H1 (cell line): Measurements from ENCODE around the gene DSE. TPM values are rescaled to one million over a fixed set of nuclear protein-coding genes. Genes with fewer than 3 reads are reported as not detected.

Experiments used
- CTCF ChIA-PET: fragments of 300-600 bp; sonication (Branson Sonifier 250); formaldehyde crosslinking; loops from one replicate; lab custom pipeline; 2021; ENCODE audit not compliant: partially characterized antibody; lab: Charles Lee
- POLR2A ChIA-PET: fragments of 300-600 bp; sonication (Branson Sonifier 250); formaldehyde crosslinking; loops from one replicate; lab custom pipeline; 2021; ENCODE audit warnings: inconsistent platforms; ENCODE audit not compliant: partially characterized antibody; lab: Charles Lee
- DNase-seq, 2 experiments: peaks; one replicate each; pipeline versions ENCODE4 v3.0.0 to v3.0.0-alpha.2; 2010 to 2022; ENCODE audit warnings: low spot score in 2 of 2, low read depth in 1 of 2, mixed read lengths in 1 of 2
- FAIRE-seq: peaks from 2 replicates; lab custom pipeline; 2011; peaks lifted over from hg19 to GRCh38; lab: Jason Lieb, UNC
- H2AFZ ChIP-seq: 2 replicates; pipeline ENCODE4 v1.8.1; 2012; ENCODE audit warnings: low read length, inconsistent platforms
- H2AK5ac ChIP-seq: 2 replicates; pipeline ENCODE4 v1.6.1; 2013; ENCODE audit warnings: low read depth, low read length
- H2BK120ac ChIP-seq: replicated peaks from 2 replicates; pipeline ENCODE3; 2013; ENCODE audit warnings: low read depth, low read length, inconsistent platforms
- H2BK12ac ChIP-seq: 2 replicates; pipeline ENCODE4 v1.6.1; 2013; ENCODE audit warnings: low read depth, low read length
- H2BK15ac ChIP-seq: 2 replicates; pipeline ENCODE4 v1.6.1; 2013; ENCODE audit warnings: low read length
- H2BK20ac ChIP-seq: 2 replicates; pipeline ENCODE4 v1.6.1; 2013; ENCODE audit warnings: low read length
- H2BK5ac ChIP-seq: 2 replicates; pipeline ENCODE4 v1.6.1; 2013; ENCODE audit warnings: low read depth, low read length
- H3K14ac ChIP-seq: 2 replicates; pipeline ENCODE4 v1.6.1; 2013; ENCODE audit warnings: inconsistent platforms; ENCODE audit not compliant: insufficient read length
- H3K18ac ChIP-seq: 2 replicates; pipeline ENCODE4 v1.6.1; 2013; ENCODE audit warnings: low read length; ENCODE audit errors: extremely low read depth
- H3K23ac ChIP-seq: 2 replicates; pipeline ENCODE4 v1.6.1; 2013; ENCODE audit warnings: inconsistent platforms; ENCODE audit not compliant: insufficient read length
- H3K23me2 ChIP-seq: 2 replicates; pipeline ENCODE4 v1.6.1; 2013; ENCODE audit warnings: low read depth, low read length
- H3K27ac ChIP-seq: 2 replicates; pipeline ENCODE4 v1.6.1; 2011; ENCODE audit warnings: low read depth, low read length, inconsistent platforms
- H3K27me3 ChIP-seq, 4 experiments: replicated peaks in 1 of 4; 1 replicate in 1 of 4; 2 replicates in 3 of 4; pipeline versions ENCODE4 v1.6.1 to v1.8.1; 2011 to 2013; ENCODE audit warnings: low read length in 3 of 4, mild to moderate bottlenecking in 3 of 4, inconsistent platforms in 2 of 4, mixed read lengths in 2 of 4, moderate library complexity in 1 of 4; ENCODE audit not compliant: control insufficient read depth in 3 of 4, insufficient read depth in 3 of 4; ENCODE audit errors: extremely low read depth in 1 of 4
- H3K36me3 ChIP-seq, 4 experiments: 2 replicates each; pipeline versions ENCODE4 v1.6.1 to v1.8.1; 2011 to 2013; ENCODE audit warnings: mild to moderate bottlenecking in 4 of 4, low read length in 3 of 4, moderate library complexity in 2 of 4, control low read depth in 1 of 4, inconsistent platforms in 1 of 4; ENCODE audit not compliant: insufficient read depth in 4 of 4, control insufficient read depth in 2 of 4
- H3K4ac ChIP-seq: replicated peaks from 2 replicates; pipeline ENCODE3; 2013; ENCODE audit warnings: low read length, low read depth, mixed read lengths, inconsistent platforms; ENCODE audit not compliant: insufficient read length
- H3K4me1 ChIP-seq, 4 experiments: replicated peaks in 1 of 4; 1 replicate in 1 of 4; 2 replicates in 3 of 4; pipeline versions ENCODE4 v1.6.1 to v1.8.1; 2011 to 2013; ENCODE audit warnings: low read length in 3 of 4, inconsistent platforms in 2 of 4, mixed read lengths in 1 of 4; ENCODE audit not compliant: insufficient read depth in 4 of 4, control insufficient read depth in 3 of 4
- H3K4me2 ChIP-seq, 2 experiments: 2 replicates each; pipeline versions ENCODE4 v1.6.1 to v1.8.1; 2011 to 2013; ENCODE audit warnings: low read depth in 2 of 2, low read length in 2 of 2, control low read depth in 1 of 2, inconsistent platforms in 1 of 2, mild to moderate bottlenecking in 1 of 2; ENCODE audit not compliant: insufficient read depth in 1 of 2
- H3K4me3 ChIP-seq, 4 experiments: fragments of 200-600, 300-600 bp in 1 of 4; sonication (generic), shearing (Covaris generic), sonication (Bioruptor Twin) in 1 of 4; 2 replicates each; pipeline versions ENCODE4 v1.5.1 to v1.8.1; 2011 to 2016; ENCODE audit warnings: low read length in 4 of 4, low read depth in 3 of 4, control low read depth in 2 of 4, inconsistent platforms in 2 of 4, mild to moderate bottlenecking in 2 of 4, mixed read lengths in 1 of 4, moderate library complexity in 1 of 4; ENCODE audit not compliant: insufficient read depth in 2 of 4; ENCODE audit errors: extremely low read depth in 1 of 4
- H3K56ac ChIP-seq: replicated peaks from 2 replicates; pipeline ENCODE3; 2013; ENCODE audit warnings: low read depth, mild to moderate bottlenecking, mixed read lengths, low read length, inconsistent platforms; ENCODE audit not compliant: insufficient read length
- H3K79me1 ChIP-seq: 2 replicates; pipeline ENCODE4 v1.6.1; 2013; ENCODE audit warnings: low read depth, low read length, control low read depth
- H3K79me2 ChIP-seq, 2 experiments: 2 replicates each; pipeline versions ENCODE4 v1.6.1 to v1.8.1; 2012 to 2013; ENCODE audit warnings: low read length in 2 of 2, mild to moderate bottlenecking in 2 of 2, inconsistent platforms in 1 of 2; ENCODE audit not compliant: insufficient read depth in 2 of 2, control insufficient read depth in 1 of 2
- H3K9ac ChIP-seq, 4 experiments: replicated peaks in 1 of 4; 1 replicate in 1 of 4; 2 replicates in 3 of 4; pipeline versions ENCODE4 v1.6.1 to v1.8.1; 2011 to 2013; ENCODE audit warnings: low read depth in 3 of 4, low read length in 3 of 4, control low read depth in 2 of 4, mild to moderate bottlenecking in 2 of 4, moderate library complexity in 2 of 4, inconsistent platforms in 1 of 4; ENCODE audit errors: extremely low read depth in 1 of 4
- H3K9me3 ChIP-seq, 2 experiments: 2 replicates each; pipeline versions ENCODE4 v1.6.1 to v1.8.1; 2012 to 2013; ENCODE audit warnings: mild to moderate bottlenecking in 2 of 2, moderate library complexity in 2 of 2, control low read depth in 1 of 2, inconsistent platforms in 1 of 2, low read depth in 1 of 2, low read length in 1 of 2, mixed read lengths in 1 of 2; ENCODE audit not compliant: insufficient read depth in 2 of 2
- H4K20me1 ChIP-seq, 2 experiments: replicated peaks in 1 of 2; 2 replicates each; pipeline versions ENCODE3 to v1.8.1; 2011 to 2013; ENCODE audit warnings: inconsistent platforms in 2 of 2, low read length in 2 of 2, mild to moderate bottlenecking in 1 of 2; ENCODE audit not compliant: insufficient read depth in 2 of 2, control insufficient read depth in 1 of 2
- H4K5ac ChIP-seq: 2 replicates; pipeline ENCODE4 v1.6.1; 2013; ENCODE audit warnings: low read length, low read depth, mixed read lengths, inconsistent platforms; ENCODE audit not compliant: insufficient read length
- H4K8ac ChIP-seq: 2 replicates; pipeline ENCODE4 v1.8.0; 2013; ENCODE audit warnings: mild to moderate bottlenecking, moderate library complexity, low read length, inconsistent platforms; ENCODE audit not compliant: insufficient read depth; ENCODE audit errors: extremely low read depth
- H4K91ac ChIP-seq: replicated peaks from 2 replicates; pipeline ENCODE3; 2013; ENCODE audit warnings: low read length, mixed read lengths, inconsistent platforms; ENCODE audit not compliant: insufficient read length
- CEBPB ChIP-seq: IDR thresholded peaks from 2 replicates; pipeline ENCODE4 v1.6.1; 2012; ENCODE audit warnings: low read depth, low read length
- HDAC2 ChIP-seq, 2 experiments: fragments of 300-600 bp in 1 of 2; sonication (generic) in 1 of 2; IDR thresholded peaks; 2 replicates each; pipeline ENCODE4 v1.6.1; 2011 to 2012; ENCODE audit warnings: low read depth in 2 of 2, low read length in 2 of 2, mild to moderate bottlenecking in 2 of 2, moderate library complexity in 2 of 2, borderline replicate concordance in 1 of 2, inconsistent platforms in 1 of 2
- JUN ChIP-seq: IDR thresholded peaks from 2 replicates; pipeline ENCODE4 v1.6.1; 2011; ENCODE audit warnings: low read depth, mild to moderate bottlenecking, improper control_type of control experiment, low read length
- POLR2A ChIP-seq, 2 experiments: IDR thresholded peaks; 1 replicate in 1 of 2; 2 replicates in 1 of 2; pipeline ENCODE4 v1.6.1; 2011; ENCODE audit warnings: low read depth in 2 of 2, low read length in 2 of 2, mild to moderate bottlenecking in 2 of 2; ENCODE audit errors: control extremely low read depth in 1 of 2
- POU5F1 ChIP-seq: IDR thresholded peaks from 2 replicates; pipeline ENCODE4 v1.6.1; 2011; ENCODE audit warnings: low read depth, mild to moderate bottlenecking, low read length, moderate library complexity
- SIN3A ChIP-seq, 2 experiments: IDR thresholded peaks in 1 of 2; conservative IDR thresholded peaks in 1 of 2; 2 replicates each; pipeline ENCODE4 v1.6.1; 2011 to 2012; ENCODE audit warnings: low read length in 2 of 2, improper control_type of control experiment in 1 of 2, low read depth in 1 of 2, mild to moderate bottlenecking in 1 of 2
- SRF ChIP-seq: IDR thresholded peaks from 2 replicates; pipeline ENCODE4 v1.6.1; 2011; ENCODE audit warnings: mild to moderate bottlenecking, low read depth, low read length, moderate library complexity
- TBP ChIP-seq: IDR thresholded peaks from 2 replicates; pipeline ENCODE4 v1.6.1; 2011; ENCODE audit warnings: low read depth, low read length, improper control_type of control experiment
- WGBS, 2 experiments: shearing (Covaris generic) in 1 of 2; methylation state at CpG; one replicate each; pipeline versions ENCODE4 v1.1.6 to v1.1.7; 2013 to 2015; ENCODE audit warnings: low lambda C conversion rate in 2 of 2, mixed read lengths in 2 of 2, inconsistent platforms in 1 of 2, low coverage in 1 of 2, missing lambda C conversion rate in 1 of 2; ENCODE audit not compliant: insufficient replicate concordance in 2 of 2, insufficient coverage in 1 of 2, insufficient read length in 1 of 2; ENCODE audit errors: extremely low coverage in 1 of 2, missing lambda C conversion rate in 1 of 2; 5-methylcytosine and 5-hydroxymethylcytosine counted together
- polyA plus RNA-seq, 7 experiments: library from polyadenylated mRNA; depleted of rRNA in 3 of 7; stranded (reverse) in 5 of 7; unstranded in 2 of 7; fragments of >200 nt in 5 of 7; fragments of 200-250 nt in 2 of 7; gene quantifications; 1 replicate in 5 of 7; 2 replicates in 1 of 7; 4 replicates in 1 of 7; pipeline versions ENCODE4 v1.2.1 to v1.2.3, GENCODE V29; 2011 to 2013; ENCODE audit warnings: missing spikeins in 2 of 7, mixed read lengths in 2 of 7
- total RNA-seq: library from RNA; stranded (reverse); fragmentation: NEBNext Ultra II Directional; extraction: Animal tissue kit (Norgen Biotek cat#: 25700); gene quantifications from 2 replicates; pipeline ENCODE4 v1.2.1, GENCODE V29; 2021
- TF ChIP-seq, protein P1 (sequence below): IDR thresholded peaks from 2 replicates; pipeline ENCODE4 v1.6.1; 2011; ENCODE audit warnings: low read length, improper control_type of control experiment
- TF ChIP-seq, protein P2 (sequence below), 3 experiments: IDR thresholded peaks; 1 replicate in 2 of 3; 2 replicates in 1 of 3; pipeline versions ENCODE4 v1.5.1 to v1.6.1; 2011; ENCODE audit warnings: low read length in 3 of 3, mild to moderate bottlenecking in 3 of 3, inconsistent platforms in 2 of 3, low read depth in 1 of 3, moderate library complexity in 1 of 3; ENCODE audit not compliant: insufficient read depth in 1 of 3; ENCODE audit errors: control extremely low read depth in 1 of 3

Gene DSE
- total and polyA plus RNA-seq, 2 of the 8 experiments (the other 6 are each of a cell fraction or from before 2014, with no cell fraction given), result 32.5 to 94.4 TPM

DNA sequence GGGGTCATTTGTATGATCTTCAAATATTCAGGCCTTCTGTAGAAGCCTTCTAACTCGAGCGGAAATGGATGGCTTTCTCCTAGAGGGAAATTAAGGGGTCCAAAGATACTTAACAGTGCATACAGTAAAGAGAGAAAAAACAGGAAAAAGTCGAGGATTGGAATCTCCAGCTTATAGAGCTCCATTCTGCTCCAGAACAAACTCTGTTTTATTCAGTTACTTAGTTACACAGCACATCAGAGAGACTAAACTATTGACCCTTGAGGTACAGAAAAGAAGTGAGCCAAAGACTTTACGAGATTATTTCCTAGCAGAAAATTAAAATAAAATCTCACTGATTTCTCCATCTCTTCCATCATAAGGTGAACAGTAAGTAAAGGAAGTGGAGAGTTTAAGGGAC is 43.8 kb upstream of the DSE start:
- WGBS, 2 experiments, result 76% methylated on average over 4 of the region's 4 CpGs; no CpG with 5 or more reads in 1 of the 2 experiments
- Histone ChIP-seq H3K79me1 (no peaks in the 10 kb centered on the region), H2BK120ac (peak overlapping the region; percentile 38), H3K14ac (no peak overlapping the region), H4K5ac (peak overlapping the region; percentile 4), H2BK15ac (no peak overlapping the region), H3K4me1 (peaks cover 3 to 32% (median 26%) of the 10 kb centered on the region in 4 experiments; a peak in 6 of 7 replicates), H3K36me3 (no peaks in the 10 kb centered on the region), H2BK12ac (no peak overlapping the region), H2AFZ (no peak overlapping the region), H3K79me2 (no peaks in the 10 kb centered on the region), H4K91ac (peak overlapping the region; percentile 34), H3K4ac (peak overlapping the region; percentile 65), H4K8ac (no peak overlapping the region), H3K18ac (no peak overlapping the region), H2BK20ac (peak overlapping the region; percentile 75; the same call in 1 of the 2 replicates), H3K9ac (no peak overlapping the region), H4K20me1 (no peaks in the 10 kb centered on the region), H3K27me3 (no peaks in the 10 kb centered on the region), H3K9me3 (no peaks in the 10 kb centered on the region), H3K4me2 (peak overlapping the region; percentile 13 to 49; a peak in 2 of 4 replicates), H3K56ac (no peak overlapping the region), H2AK5ac (no peak overlapping the region), H2BK5ac (peak overlapping the region; percentile 45; the same call in 1 of the 2 replicates), H3K27ac (no peak overlapping the region), H3K4me3 (peak overlapping the region in 1 of 4 experiments; percentile 31; a peak in 1 of 8 replicates), H3K23me2 (no peaks in the 10 kb centered on the region), H3K23ac (no peak overlapping the region)
- ChIA-PET CTCF (interaction anchor here (0.7 to 1.4 kb wide), 5 partner anchors 11 to 58 kb away, joined by 3 to 4 read pairs (median 3); partner anchors contain the start of gene DSE), POLR2A (interaction anchor here (0.6 to 2.0 kb wide), 3 partner anchors 44 to 54 kb away, joined by 3 to 6 read pairs (median 3); partner anchors contain the start of genes DSE and TSPYL1)
- DNase-seq (no peak), FAIRE-seq (no peak)
- TF ChIP-seq SRF (no peak), SIN3A (conservative IDR thresholded peaks at IDR 0.05 in 1 of 2, IDR thresholded peaks at IDR 0.05 in 1 of 2; ENCODE audit: low read depth in 1 of 2, low read length in 2 of 2) (no peak), JUN (no peak), HDAC2 (IDR thresholded peaks at IDR 0.05; ENCODE audit: borderline replicate concordance in 1 of 2, low read depth in 2 of 2, low read length in 2 of 2) (no peak), TBP (no peak), CEBPB (no peak), POLR2A (IDR thresholded peaks at IDR 0.05; ENCODE audit: control extremely low read depth in 1 of 2, low read depth in 2 of 2, low read length in 2 of 2) (no peak), POU5F1 (no peak)
- TF ChIP-seq, protein P1, sequence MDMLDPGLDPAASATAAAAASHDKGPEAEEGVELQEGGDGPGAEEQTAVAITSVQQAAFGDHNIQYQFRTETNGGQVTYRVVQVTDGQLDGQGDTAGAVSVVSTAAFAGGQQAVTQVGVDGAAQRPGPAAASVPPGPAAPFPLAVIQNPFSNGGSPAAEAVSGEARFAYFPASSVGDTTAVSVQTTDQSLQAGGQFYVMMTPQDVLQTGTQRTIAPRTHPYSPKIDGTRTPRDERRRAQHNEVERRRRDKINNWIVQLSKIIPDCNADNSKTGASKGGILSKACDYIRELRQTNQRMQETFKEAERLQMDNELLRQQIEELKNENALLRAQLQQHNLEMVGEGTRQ, result no peak
- TF ChIP-seq, protein P2, sequence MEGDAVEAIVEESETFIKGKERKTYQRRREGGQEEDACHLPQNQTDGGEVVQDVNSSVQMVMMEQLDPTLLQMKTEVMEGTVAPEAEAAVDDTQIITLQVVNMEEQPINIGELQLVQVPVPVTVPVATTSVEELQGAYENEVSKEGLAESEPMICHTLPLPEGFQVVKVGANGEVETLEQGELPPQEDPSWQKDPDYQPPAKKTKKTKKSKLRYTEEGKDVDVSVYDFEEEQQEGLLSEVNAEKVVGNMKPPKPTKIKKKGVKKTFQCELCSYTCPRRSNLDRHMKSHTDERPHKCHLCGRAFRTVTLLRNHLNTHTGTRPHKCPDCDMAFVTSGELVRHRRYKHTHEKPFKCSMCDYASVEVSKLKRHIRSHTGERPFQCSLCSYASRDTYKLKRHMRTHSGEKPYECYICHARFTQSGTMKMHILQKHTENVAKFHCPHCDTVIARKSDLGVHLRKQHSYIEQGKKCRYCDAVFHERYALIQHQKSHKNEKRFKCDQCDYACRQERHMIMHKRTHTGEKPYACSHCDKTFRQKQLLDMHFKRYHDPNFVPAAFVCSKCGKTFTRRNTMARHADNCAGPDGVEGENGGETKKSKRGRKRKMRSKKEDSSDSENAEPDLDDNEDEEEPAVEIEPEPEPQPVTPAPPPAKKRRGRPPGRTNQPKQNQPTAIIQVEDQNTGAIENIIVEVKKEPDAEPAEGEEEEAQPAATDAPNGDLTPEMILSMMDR (IDR thresholded peaks at IDR 0.05; ENCODE audit: control extremely low read depth in 1 of 3, insufficient read depth in 1 of 3, low read depth in 1 of 3, low read length in 3 of 3), result no peak
